ENCODE data around the gene PCMT1.

PCMT1 gene

GRCh38 chr6:149749594-149750135 lies at the start of gene PCMT1:
Gene PCMT1 (plus strand): TSS chr6:149749741. CDS start chr6:149749902, 161 bp downstream.
- peaks cover 37% of the 10 kb centered on the region for H3K4me1 ChIP-seq (ENCODE audit: control insufficient read depth, insufficient read depth, low read length)
- peak within 1 kb of the TSS; percentile 99 for H3K9ac ChIP-seq (ENCODE audit: low read length)
- H3K9me3 ChIP-seq (ENCODE audit: control insufficient read depth, low read length): no peaks in the 10 kb centered on the region
- peak within 1 kb of the TSS; percentile 99 for H3K4me3 ChIP-seq (ENCODE audit: low read length)
- no peaks in the 10 kb centered on the region for H3K36me3 ChIP-seq (ENCODE audit: control insufficient read depth, insufficient read depth, low read length, severe bottlenecking)
- peak; percentile 98 for DNase-seq (ENCODE audit: low read depth)
- H3K27me3 ChIP-seq (replicated peaks; ENCODE audit: control insufficient read depth, insufficient read depth, low read length): no peaks in the 10 kb centered on the region

- Histone ChIP-seq H3K4me3 (ENCODE audit: low read length) (no peak overlapping the region), H3K27me3 (replicated peaks; ENCODE audit: control insufficient read depth, insufficient read depth, low read length) (no peaks in the 10 kb centered on the region), H3K9me3 (ENCODE audit: control insufficient read depth, low read length) (no peaks in the 10 kb centered on the region), H3K4me1 (ENCODE audit: control insufficient read depth, insufficient read depth, low read length) (peaks cover 13% of the 10 kb centered on the region), H3K9ac (ENCODE audit: low read length) (no peak overlapping the region), H3K36me3 (ENCODE audit: control insufficient read depth, insufficient read depth, low read length, severe bottlenecking) (peaks cover 3% of the 10 kb centered on the region)
- peak; percentile 51 for DNase-seq (ENCODE audit: low read depth)
These were observed 47.8 kb upstream of the PCMT1 start for GRCh38 chr6:149701714-149702113.

GRCh38 chr6:149711711-149712110 lies 37.8 kb upstream of the PCMT1 start:
- Histone ChIP-seq H3K27me3 (replicated peaks; ENCODE audit: control insufficient read depth, insufficient read depth, low read length) (no peaks in the 10 kb centered on the region), H3K9me3 (ENCODE audit: control insufficient read depth, low read length) (no peaks in the 10 kb centered on the region), H3K4me1 (ENCODE audit: control insufficient read depth, insufficient read depth, low read length) (peaks cover 14% of the 10 kb centered on the region), H3K36me3 (ENCODE audit: control insufficient read depth, insufficient read depth, low read length, severe bottlenecking) (peaks cover 2% of the 10 kb centered on the region), H3K4me3 (ENCODE audit: low read length) (no peak overlapping the region), H3K9ac (ENCODE audit: low read length) (no peak overlapping the region)
- DNase-seq (ENCODE audit: low read depth): no peak

GRCh38 chr6:149714442-149714841 lies 35.1 kb upstream of the PCMT1 start:
- Histone ChIP-seq H3K27me3 (replicated peaks; ENCODE audit: control insufficient read depth, insufficient read depth, low read length) (no peaks in the 10 kb centered on the region), H3K9ac (ENCODE audit: low read length) (no peak overlapping the region), H3K36me3 (ENCODE audit: control insufficient read depth, insufficient read depth, low read length, severe bottlenecking) (peaks cover 2% of the 10 kb centered on the region), H3K9me3 (ENCODE audit: control insufficient read depth, low read length) (no peaks in the 10 kb centered on the region), H3K4me3 (ENCODE audit: low read length) (no peak overlapping the region), H3K4me1 (ENCODE audit: control insufficient read depth, insufficient read depth, low read length) (peaks cover 18% of the 10 kb centered on the region)
- no peak for DNase-seq (ENCODE audit: low read depth)

GRCh38 chr6:149716181-149716963 lies 33.2 kb upstream of the PCMT1 start:
- no peaks in the 10 kb centered on the region for H3K27me3 ChIP-seq (replicated peaks; ENCODE audit: control insufficient read depth, insufficient read depth, low read length)
- peak overlapping the region; percentile 95 for H3K9ac ChIP-seq (ENCODE audit: low read length)
- peaks cover 2% of the 10 kb centered on the region for H3K36me3 ChIP-seq (ENCODE audit: control insufficient read depth, insufficient read depth, low read length, severe bottlenecking)
- peaks cover 18% of the 10 kb centered on the region for H3K4me1 ChIP-seq (ENCODE audit: control insufficient read depth, insufficient read depth, low read length)
- DNase-seq (ENCODE audit: low read depth): peak; percentile 45
- H3K9me3 ChIP-seq (ENCODE audit: control insufficient read depth, low read length): no peaks in the 10 kb centered on the region
- peak overlapping the region; percentile 93 for H3K4me3 ChIP-seq (ENCODE audit: low read length)

GRCh38 chr6:149717255-149717587 lies 32.3 kb upstream of the PCMT1 start:
- Histone ChIP-seq H3K36me3 (ENCODE audit: control insufficient read depth, insufficient read depth, low read length, severe bottlenecking) (no peaks in the 10 kb centered on the region), H3K4me3 (ENCODE audit: low read length) (peak overlapping the region; percentile 93), H3K27me3 (replicated peaks; ENCODE audit: control insufficient read depth, insufficient read depth, low read length) (no peaks in the 10 kb centered on the region), H3K9me3 (ENCODE audit: control insufficient read depth, low read length) (no peaks in the 10 kb centered on the region), H3K4me1 (ENCODE audit: control insufficient read depth, insufficient read depth, low read length) (peaks cover 18% of the 10 kb centered on the region), H3K9ac (ENCODE audit: low read length) (peak overlapping the region; percentile 95)
- no peak for DNase-seq (ENCODE audit: low read depth)

- Histone ChIP-seq H3K9ac (ENCODE audit: low read length) (peak within 1 kb of the TSS; percentile 95), H3K9me3 (ENCODE audit: control insufficient read depth, low read length) (no peaks in the 10 kb centered on the region), H3K4me1 (ENCODE audit: control insufficient read depth, insufficient read depth, low read length) (peaks cover 18% of the 10 kb centered on the region), H3K36me3 (ENCODE audit: control insufficient read depth, insufficient read depth, low read length, severe bottlenecking) (no peaks in the 10 kb centered on the region), H3K27me3 (replicated peaks; ENCODE audit: control insufficient read depth, insufficient read depth, low read length) (no peaks in the 10 kb centered on the region), H3K4me3 (ENCODE audit: low read length) (peak within 1 kb of the TSS; percentile 93)
- peak; percentile 93 for DNase-seq (ENCODE audit: low read depth)
These were observed 31.7 kb upstream of the PCMT1 start, which contains the start of gene LATS1 for GRCh38 chr6:149717588-149718458. Gene LATS1 (minus strand): TSS chr6:149718101. CDS start chr6:149702126, 15,975 bp downstream.

GRCh38 chr6:149719531-149719930 lies 30.0 kb upstream of the PCMT1 start:
- Histone ChIP-seq H3K9ac (ENCODE audit: low read length) (no peak overlapping the region), H3K27me3 (replicated peaks; ENCODE audit: control insufficient read depth, insufficient read depth, low read length) (no peaks in the 10 kb centered on the region), H3K36me3 (ENCODE audit: control insufficient read depth, insufficient read depth, low read length, severe bottlenecking) (no peaks in the 10 kb centered on the region), H3K9me3 (ENCODE audit: control insufficient read depth, low read length) (no peaks in the 10 kb centered on the region), H3K4me1 (ENCODE audit: control insufficient read depth, insufficient read depth, low read length) (peaks cover 18% of the 10 kb centered on the region), H3K4me3 (ENCODE audit: low read length) (no peak overlapping the region)
- DNase-seq (ENCODE audit: low read depth): no peak

- H3K9me3 ChIP-seq (ENCODE audit: control insufficient read depth, low read length): no peaks in the 10 kb centered on the region
- H3K27me3 ChIP-seq (replicated peaks; ENCODE audit: control insufficient read depth, insufficient read depth, low read length): no peaks in the 10 kb centered on the region
- no peak overlapping the region for H3K4me3 ChIP-seq (ENCODE audit: low read length)
- H3K36me3 ChIP-seq (ENCODE audit: control insufficient read depth, insufficient read depth, low read length, severe bottlenecking): peaks cover 18% of the 10 kb centered on the region
- H3K4me1 ChIP-seq (ENCODE audit: control insufficient read depth, insufficient read depth, low read length): peaks cover 5% of the 10 kb centered on the region
- peak overlapping the region; percentile 17 for H3K9ac ChIP-seq (ENCODE audit: low read length)
- DNase-seq (ENCODE audit: low read depth): no peak
These were observed 26.3 kb upstream of the PCMT1 start for GRCh38 chr6:149723262-149723661.

GRCh38 chr6:149723771-149724417 lies 25.6 kb upstream of the PCMT1 start:
- Histone ChIP-seq H3K9ac (ENCODE audit: low read length) (peak overlapping the region; percentile 17), H3K36me3 (ENCODE audit: control insufficient read depth, insufficient read depth, low read length, severe bottlenecking) (peaks cover 24% of the 10 kb centered on the region), H3K4me3 (ENCODE audit: low read length) (no peak overlapping the region), H3K9me3 (ENCODE audit: control insufficient read depth, low read length) (no peaks in the 10 kb centered on the region), H3K27me3 (replicated peaks; ENCODE audit: control insufficient read depth, insufficient read depth, low read length) (no peaks in the 10 kb centered on the region), H3K4me1 (ENCODE audit: control insufficient read depth, insufficient read depth, low read length) (peaks cover under 1% of the 10 kb centered on the region)
- DNase-seq (ENCODE audit: low read depth): peak; percentile 85

GRCh38 chr6:149725785-149726184 lies 23.8 kb upstream of the PCMT1 start:
- Histone ChIP-seq H3K27me3 (replicated peaks; ENCODE audit: control insufficient read depth, insufficient read depth, low read length) (no peaks in the 10 kb centered on the region), H3K36me3 (ENCODE audit: control insufficient read depth, insufficient read depth, low read length, severe bottlenecking) (peaks cover 42% of the 10 kb centered on the region), H3K9ac (ENCODE audit: low read length) (no peak overlapping the region), H3K4me3 (ENCODE audit: low read length) (no peak overlapping the region), H3K9me3 (ENCODE audit: control insufficient read depth, low read length) (no peaks in the 10 kb centered on the region), H3K4me1 (ENCODE audit: control insufficient read depth, insufficient read depth, low read length) (no peaks in the 10 kb centered on the region)
- DNase-seq (ENCODE audit: low read depth): no peak
